Liver (tissue), 9 donors: Measurements from ENCODE around the gene NR1D2. TPM values are rescaled to one million over a fixed set of nuclear protein-coding genes. Genes with fewer than 3 reads are reported as not detected.

ENCODE experiments used
- DNase-seq: peaks from one replicate; pipeline ENCODE4 v3.0.0-alpha.2; 2017; ENCODE audit warnings: low spot score
- H3K27ac ChIP-seq, 2 donors: one replicate each; pipeline ENCODE4 v1.7.0; 2013; ENCODE audit warnings: inconsistent platforms in 2 of 2, low read length in 2 of 2, control low read depth in 1 of 2, low read depth in 1 of 2, mild to moderate bottlenecking in 1 of 2
- H3K27me3 ChIP-seq, 4 donors: one replicate each; pipeline versions ENCODE4 v1.6.1 to v1.7.0; 2013; ENCODE audit warnings: low read length in 3 of 4, inconsistent platforms in 1 of 4, mild to moderate bottlenecking in 1 of 4, moderate library complexity in 1 of 4; ENCODE audit not compliant: control insufficient read depth in 4 of 4, insufficient read depth in 4 of 4
- H3K36me3 ChIP-seq, 4 donors: one replicate each; pipeline versions ENCODE4 v1.6.1 to v1.7.0; 2013; ENCODE audit warnings: low read length in 3 of 4, mild to moderate bottlenecking in 3 of 4, low read depth in 1 of 4, moderate library complexity in 1 of 4; ENCODE audit not compliant: control insufficient read depth in 4 of 4, insufficient read depth in 3 of 4
- H3K4me1 ChIP-seq, 4 donors: one replicate each; pipeline versions ENCODE4 v1.6.1 to v1.7.0; 2013; ENCODE audit warnings: low read length in 3 of 4, mild to moderate bottlenecking in 3 of 4, moderate library complexity in 1 of 4; ENCODE audit not compliant: control insufficient read depth in 4 of 4, insufficient read depth in 4 of 4
- H3K4me3 ChIP-seq, 3 donors: one replicate each; pipeline versions ENCODE4 v1.6.1 to v1.7.0; 2013; ENCODE audit warnings: low read length in 3 of 3, control low read depth in 1 of 3, low read depth in 1 of 3, mild to moderate bottlenecking in 1 of 3
- H3K9ac ChIP-seq, 2 donors: one replicate each; pipeline ENCODE4 v1.7.0; 2013; ENCODE audit warnings: low read length in 2 of 2, mild to moderate bottlenecking in 2 of 2, moderate library complexity in 2 of 2, control low read depth in 1 of 2, low read depth in 1 of 2
- H3K9me3 ChIP-seq, 4 donors: one replicate each; pipeline versions ENCODE4 v1.6.1 to v1.7.0; 2013; ENCODE audit warnings: low read length in 3 of 4; ENCODE audit not compliant: control insufficient read depth in 4 of 4
- CTCF ChIP-seq: fragments of 150-350 bp; IDR thresholded peaks from 2 replicates; pipeline ENCODE4 v1.5.1; 2017; ENCODE audit warnings: improper control_type of control experiment, low read depth, low read length; ENCODE audit not compliant: missing input control
- EGR1 ChIP-seq, 2 donors: IDR thresholded peaks; 2 replicates each; pipeline ENCODE4 v1.6.1; 2016 to 2018; ENCODE audit warnings: antibody characterized with exemption in 2 of 2, low read depth in 2 of 2
- FOXA1 ChIP-seq: IDR thresholded peaks from 2 replicates; pipeline ENCODE4 v1.6.1; 2016; ENCODE audit warnings: antibody characterized with exemption
- FOXA2 ChIP-seq: IDR thresholded peaks from 2 replicates; pipeline ENCODE4 v1.6.1; 2016; ENCODE audit warnings: antibody characterized with exemption
- GABPA ChIP-seq, 2 donors: IDR thresholded peaks in 1 of 2; conservative IDR thresholded peaks in 1 of 2; 2 replicates each; pipeline ENCODE4 v1.6.1; 2016; ENCODE audit warnings: antibody characterized with exemption in 2 of 2, mild to moderate bottlenecking in 1 of 2, moderate library complexity in 1 of 2
- HNF4A ChIP-seq, 2 donors: conservative IDR thresholded peaks; 2 replicates each; pipeline ENCODE4 v1.6.1; 2016; ENCODE audit warnings: antibody characterized with exemption in 2 of 2, mild to moderate bottlenecking in 2 of 2
- HNF4G ChIP-seq: IDR thresholded peaks from 2 replicates; pipeline ENCODE4 v1.6.1; 2016; ENCODE audit warnings: antibody characterized with exemption
- JUND ChIP-seq, 2 donors: IDR thresholded peaks; 2 replicates each; pipeline ENCODE4 v1.6.1; 2016; ENCODE audit warnings: antibody characterized with exemption in 2 of 2
- MAX ChIP-seq: IDR thresholded peaks from 2 replicates; pipeline ENCODE4 v1.6.1; 2016; ENCODE audit warnings: antibody characterized with exemption
- REST ChIP-seq: IDR thresholded peaks from 2 replicates; pipeline ENCODE4 v1.6.1; 2016; ENCODE audit warnings: antibody characterized with exemption, mild to moderate bottlenecking
- SP1 ChIP-seq: IDR thresholded peaks from 2 replicates; pipeline ENCODE4 v1.6.1; 2018; ENCODE audit warnings: antibody characterized with exemption, mild to moderate bottlenecking
- TAF1 ChIP-seq: conservative IDR thresholded peaks from 2 replicates; pipeline ENCODE4 v1.6.1; 2016; ENCODE audit warnings: antibody characterized with exemption, mild to moderate bottlenecking
- YY1 ChIP-seq: IDR thresholded peaks from 2 replicates; pipeline ENCODE4 v1.6.1; 2016; ENCODE audit warnings: antibody characterized with exemption, mild to moderate bottlenecking
- ZBTB33 ChIP-seq: IDR thresholded peaks from 2 replicates; pipeline ENCODE4 v1.6.1; 2016; ENCODE audit warnings: antibody characterized with exemption
- WGBS: extraction: QIAGEN DNeasy Blood & Tissue Kit; methylation state at CpG from one replicate; pipeline ENCODE4 v1.1.7; 2013; 5-methylcytosine and 5-hydroxymethylcytosine counted together
- polyA plus RNA-seq, 2 donors: library from polyadenylated mRNA; stranded (reverse) in 1 of 2; unstranded in 1 of 2; fragments of 200-250 nt in 1 of 2; fragments of >200 nt in 1 of 2; fragmentation: Nextera tagmentation in 1 of 2; extraction: Ambion mirVana in 1 of 2; gene quantifications; one replicate each; pipeline versions ENCODE4 v1.2.1 to v1.2.3, GENCODE V29; 2013 to 2015
- total RNA-seq, 2 donors: library from RNA; depleted of rRNA; stranded (reverse); fragments of >200 nt; gene quantifications; one replicate each; pipeline ENCODE4 v1.2.3, GENCODE V29; 2014
- donor health status: healthy.
- donor health status: healthy.
- donor health status: healthy.
- donor health status: healthy.
- donor health status: healthy.

The NR1D2 gene
- total and polyA plus RNA-seq, 4 donors: 7.3 to 25.5 (median 9.2) TPM

- H3K4me1 ChIP-seq: peaks cover 0 to 37% (median 28%) of the 10 kb centered on the region in 4 donors
- no peak for DNase-seq
Measured at GRCh38 chr3:23916152-23916885, 28.8 kb upstream of the NR1D2 start.

GRCh38 chr3:23916886-23917678, 28.0 kb upstream of the NR1D2 start, which contains the start of the genes NKIRAS1 and RPL15:
TSS of gene NKIRAS1 (minus strand) at chr3:23916990. CDS start at chr3:23910904, 6,086 bp downstream.
TSS of gene RPL15 (plus strand) at chr3:23917132. CDS start at chr3:23917860, 728 bp downstream.
- Histone ChIP-seq H3K4me1 (peaks cover 0 to 37% (median 28%) of the 10 kb centered on the region in 4 donors), H3K9me3 (no peaks in the 10 kb centered on the region), H3K4me3 (peak within 1 kb of the TSS; percentile 95), H3K27ac (peak within 1 kb of the TSS; percentile 88 to 96), H3K9ac (peak within 1 kb of the TSS; percentile 94 to 97), H3K27me3 (no peaks in the 10 kb centered on the region), H3K36me3 (peaks cover 0 to 13% (median 9%) of the 10 kb centered on the region in 4 donors)
- DNase-seq: peak; percentile 92
- WGBS: under 1% methylated on average over 64 of the region's 64 CpGs
- TF ChIP-seq HNF4G: no peak
- peak in 1 of 2 donors; percentile 42 for TF ChIP-seq EGR1 (IDR thresholded peaks at IDR 0.05; ENCODE audit: low read depth in 2 of 2)
- TF ChIP-seq TAF1: peak; percentile 99
- TF ChIP-seq CTCF: peak; percentile 52
- no peak for TF ChIP-seq FOXA1
- peak; percentile 70 for TF ChIP-seq SP1
- TF ChIP-seq MAX: peak; percentile 67
- TF ChIP-seq JUND (IDR thresholded peaks at IDR 0.05): peak in 1 of 2 donors; percentile 11
- TF ChIP-seq YY1: peak; percentile 95
- TF ChIP-seq GABPA (IDR thresholded peaks at IDR 0.05 in 1 of 2, conservative IDR thresholded peaks at IDR 0.05 in 1 of 2): peak; percentile 69 to 92
- no peak for TF ChIP-seq FOXA2
- TF ChIP-seq HNF4A (conservative IDR thresholded peaks at IDR 0.05): peak in 1 of 2 donors; percentile 6

More at GRCh38 chr3:23916152-23916885, 28.8 kb upstream of the NR1D2 start:
- Histone ChIP-seq H3K9ac (peak overlapping the region; percentile 94 to 97), H3K27me3 (no peaks in the 10 kb centered on the region), H3K36me3 (peaks cover 0 to 11% (median 8%) of the 10 kb centered on the region in 4 donors), H3K9me3 (no peaks in the 10 kb centered on the region), H3K27ac (peak overlapping the region; percentile 88 to 96), H3K4me3 (peak overlapping the region; percentile 68 to 95 (median 95))
- 1% methylated on average over 48 of the region's 48 CpGs for WGBS
- TF ChIP-seq HNF4G (no peak), JUND (IDR thresholded peaks at IDR 0.05) (no peak), HNF4A (conservative IDR thresholded peaks at IDR 0.05) (no peak), REST (no peak), MAX (no peak), ZBTB33 (no peak), YY1 (no peak)
